Measurements from ENCODE around the gene PPT2. TPM values are rescaled to one million over a fixed set of nuclear protein-coding genes. Genes with fewer than 3 reads are reported as not detected.

Gene PPT2
- total and polyA plus RNA-seq, 8 donors: 8.9 to 32.5 (median 27.6) TPM

DNA sequence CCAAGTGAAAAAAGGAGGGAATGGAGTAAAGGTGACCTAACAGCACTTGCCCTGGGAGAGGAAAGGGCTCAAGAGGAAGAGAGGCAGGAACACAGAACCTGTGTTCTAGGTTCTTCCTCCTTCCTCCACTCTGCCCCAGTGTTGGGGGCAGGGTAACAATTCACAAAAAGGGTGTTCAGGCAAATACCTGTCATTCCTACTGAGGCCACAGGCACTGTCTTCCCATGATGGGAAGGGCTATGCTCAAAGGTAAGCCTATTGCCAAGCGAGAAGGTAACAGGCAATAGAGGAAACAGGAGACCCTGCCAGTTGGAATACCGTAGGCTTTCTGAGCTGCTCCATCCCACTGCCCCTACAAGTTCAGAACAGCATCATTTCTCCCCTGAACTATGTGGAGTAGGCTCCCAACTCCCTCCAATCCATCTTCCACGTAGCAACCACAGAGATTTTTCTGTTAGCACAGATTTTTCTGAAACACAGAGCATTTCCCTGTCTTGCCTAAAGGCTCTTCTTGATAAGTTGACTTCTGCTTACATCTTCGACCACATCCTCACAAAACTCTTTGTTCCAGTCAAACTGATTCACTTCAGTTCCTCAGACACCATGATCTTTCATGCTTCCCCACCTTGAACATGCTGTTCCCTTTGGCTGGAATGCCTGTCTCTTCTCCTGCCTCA, 19.2 kb downstream of the PPT2 start:
- H3K9me3 ChIP-seq: no peaks in the 10 kb centered on the region
- intact Hi-C loops (cut with DNase I): no loop called here
- DNase-seq (no peak), ATAC-seq (no peak)
- peaks cover 20 to 40% of the 10 kb centered on the region in 2 donors for H3K4me1 ChIP-seq
- peaks cover 0 to 33% of the 10 kb centered on the region in 2 donors for H3K36me3 ChIP-seq
- TF ChIP-seq, protein P1, sequence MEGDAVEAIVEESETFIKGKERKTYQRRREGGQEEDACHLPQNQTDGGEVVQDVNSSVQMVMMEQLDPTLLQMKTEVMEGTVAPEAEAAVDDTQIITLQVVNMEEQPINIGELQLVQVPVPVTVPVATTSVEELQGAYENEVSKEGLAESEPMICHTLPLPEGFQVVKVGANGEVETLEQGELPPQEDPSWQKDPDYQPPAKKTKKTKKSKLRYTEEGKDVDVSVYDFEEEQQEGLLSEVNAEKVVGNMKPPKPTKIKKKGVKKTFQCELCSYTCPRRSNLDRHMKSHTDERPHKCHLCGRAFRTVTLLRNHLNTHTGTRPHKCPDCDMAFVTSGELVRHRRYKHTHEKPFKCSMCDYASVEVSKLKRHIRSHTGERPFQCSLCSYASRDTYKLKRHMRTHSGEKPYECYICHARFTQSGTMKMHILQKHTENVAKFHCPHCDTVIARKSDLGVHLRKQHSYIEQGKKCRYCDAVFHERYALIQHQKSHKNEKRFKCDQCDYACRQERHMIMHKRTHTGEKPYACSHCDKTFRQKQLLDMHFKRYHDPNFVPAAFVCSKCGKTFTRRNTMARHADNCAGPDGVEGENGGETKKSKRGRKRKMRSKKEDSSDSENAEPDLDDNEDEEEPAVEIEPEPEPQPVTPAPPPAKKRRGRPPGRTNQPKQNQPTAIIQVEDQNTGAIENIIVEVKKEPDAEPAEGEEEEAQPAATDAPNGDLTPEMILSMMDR (IDR thresholded peaks at IDR 0.05): no peak
- H3K27ac ChIP-seq: no peak overlapping the region
- no peak overlapping the region for H3K4me3 ChIP-seq
- H3K27me3 ChIP-seq: no peaks in the 10 kb centered on the region

DNA sequence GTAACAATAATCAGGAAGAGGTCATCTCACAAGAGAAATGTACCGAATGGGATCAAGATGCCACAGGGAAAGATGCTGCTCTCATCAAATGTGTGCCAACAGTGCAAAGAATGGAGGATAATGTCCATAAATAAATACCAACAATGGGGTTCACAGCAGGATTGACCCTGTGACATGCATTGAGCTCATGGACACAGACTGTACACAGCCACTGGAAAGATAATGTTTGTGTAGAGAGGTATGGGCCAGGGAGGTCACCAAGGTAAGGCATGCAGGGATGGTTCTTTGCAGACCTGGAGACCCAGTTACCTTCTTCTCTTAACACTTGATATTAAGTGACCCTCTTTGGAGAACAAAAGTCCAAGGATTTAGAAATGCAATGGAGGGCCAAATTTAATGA, 20.5 kb downstream of the PPT2 start:
- TF ChIP-seq, protein P1 (IDR thresholded peaks at IDR 0.05): no peak
- H3K9me3 ChIP-seq: no peaks in the 10 kb centered on the region
- peak overlapping the region in 1 of 2 donors; percentile 79 for H3K4me3 ChIP-seq
- intact Hi-C loops (cut with DNase I): no loop called here
- H3K36me3 ChIP-seq: peaks cover 0 to 21% of the 10 kb centered on the region in 2 donors
- H3K27me3 ChIP-seq: no peaks in the 10 kb centered on the region
- no peak overlapping the region for H3K27ac ChIP-seq
- H3K4me1 ChIP-seq: peaks cover 23 to 49% of the 10 kb centered on the region in 2 donors
- ATAC-seq (no peak), DNase-seq (no peak)

DNA sequence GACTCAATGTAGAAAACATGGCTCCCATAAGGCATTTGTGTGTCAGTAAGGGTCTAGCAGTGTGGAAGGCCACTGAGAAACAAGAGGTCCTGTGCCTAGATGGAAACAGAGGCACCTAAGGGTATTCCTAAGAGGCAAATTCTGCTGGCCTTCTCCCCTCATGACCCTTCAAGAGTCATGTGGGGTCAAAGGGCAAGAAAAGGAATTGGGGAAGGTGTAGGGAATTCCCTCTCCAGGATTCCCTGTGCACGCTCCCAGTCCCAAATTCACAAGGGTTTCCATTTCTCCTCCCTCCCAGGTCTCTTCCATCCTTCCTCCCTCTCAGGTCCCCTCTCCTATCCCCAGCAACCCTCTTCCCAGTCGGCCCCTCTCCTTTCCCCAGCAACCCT, 21.4 kb downstream of the PPT2 start:
- H3K4me3 ChIP-seq: peak overlapping the region; percentile 74 to 79
- no peak for ATAC-seq
- no peak for DNase-seq
- peaks cover 23 to 58% of the 10 kb centered on the region in 2 donors for H3K4me1 ChIP-seq
- peak overlapping the region; percentile 97 to 98 for H3K27ac ChIP-seq
- H3K36me3 ChIP-seq: peaks cover 0 to 19% of the 10 kb centered on the region in 2 donors
- TF ChIP-seq, protein P1 (IDR thresholded peaks at IDR 0.05): no peak
- H3K9me3 ChIP-seq: no peaks in the 10 kb centered on the region
- no peaks in the 10 kb centered on the region for H3K27me3 ChIP-seq
- intact Hi-C loops (cut with DNase I): no loop called here

DNA sequence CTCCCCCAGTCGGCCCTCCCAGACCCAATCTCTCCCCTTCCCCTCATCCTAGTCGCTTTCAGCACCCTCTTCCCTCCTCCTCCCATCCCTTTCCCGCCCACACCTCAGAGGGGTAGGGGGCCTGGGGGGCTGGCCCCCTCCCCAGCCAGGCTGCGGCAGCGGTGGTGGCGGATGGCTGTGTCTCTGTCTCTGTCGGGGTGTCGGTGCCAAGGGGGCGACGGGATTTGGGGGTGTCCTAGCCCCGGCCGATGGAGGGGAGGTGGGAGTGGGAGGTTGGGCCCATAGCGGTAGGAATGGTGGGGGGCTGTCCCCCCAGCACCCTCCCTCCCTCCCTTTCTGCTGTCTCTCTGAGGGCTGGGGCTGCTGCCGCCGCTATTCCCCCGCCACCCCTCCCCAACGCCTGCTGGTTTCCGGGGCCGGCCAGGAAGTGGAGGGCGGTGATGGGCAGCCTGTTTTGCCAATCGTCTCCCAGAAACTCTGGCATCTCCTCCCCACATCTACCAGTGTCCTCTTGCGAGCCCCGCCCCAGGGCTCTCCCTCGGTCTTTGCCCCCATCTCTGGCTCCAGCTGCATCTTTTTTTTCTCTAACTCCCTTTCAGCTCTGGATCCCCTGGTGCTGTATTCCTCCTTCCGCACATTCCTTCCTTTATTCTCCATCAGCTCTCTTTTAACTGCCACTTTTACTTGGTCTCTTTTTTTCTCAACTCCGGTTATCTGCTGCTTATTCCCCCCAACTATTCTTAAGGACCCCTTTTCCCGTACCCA, 22.0 kb downstream of the PPT2 start, which contains the start of gene AGPAT1:
TSS of gene AGPAT1 (minus strand) at position 374 of the 765 bp plus-strand sequence. CDS start 4,588 bp downstream, outside the sequence.
- intact Hi-C loops (cut with DNase I): no loop called here
- Histone ChIP-seq H3K4me3 (peak within 1 kb of the TSS; percentile 74 to 79), H3K27me3 (no peaks in the 10 kb centered on the region), H3K4me1 (peaks cover 23 to 63% of the 10 kb centered on the region in 2 donors), H3K36me3 (peaks cover 0 to 17% of the 10 kb centered on the region in 2 donors), H3K27ac (peak within 1 kb of the TSS; percentile 97 to 98), H3K9me3 (no peaks in the 10 kb centered on the region)
- DNase-seq: peak; percentile 97 to 98 (median 98)
- peak; percentile 75 for ATAC-seq
- TF ChIP-seq, protein P1 (IDR thresholded peaks at IDR 0.05): no peak

Measured in left lung (tissue), 10 donors.